Measurements from ENCODE around the gene RPN2.

- TF ChIP-seq, protein P1, sequence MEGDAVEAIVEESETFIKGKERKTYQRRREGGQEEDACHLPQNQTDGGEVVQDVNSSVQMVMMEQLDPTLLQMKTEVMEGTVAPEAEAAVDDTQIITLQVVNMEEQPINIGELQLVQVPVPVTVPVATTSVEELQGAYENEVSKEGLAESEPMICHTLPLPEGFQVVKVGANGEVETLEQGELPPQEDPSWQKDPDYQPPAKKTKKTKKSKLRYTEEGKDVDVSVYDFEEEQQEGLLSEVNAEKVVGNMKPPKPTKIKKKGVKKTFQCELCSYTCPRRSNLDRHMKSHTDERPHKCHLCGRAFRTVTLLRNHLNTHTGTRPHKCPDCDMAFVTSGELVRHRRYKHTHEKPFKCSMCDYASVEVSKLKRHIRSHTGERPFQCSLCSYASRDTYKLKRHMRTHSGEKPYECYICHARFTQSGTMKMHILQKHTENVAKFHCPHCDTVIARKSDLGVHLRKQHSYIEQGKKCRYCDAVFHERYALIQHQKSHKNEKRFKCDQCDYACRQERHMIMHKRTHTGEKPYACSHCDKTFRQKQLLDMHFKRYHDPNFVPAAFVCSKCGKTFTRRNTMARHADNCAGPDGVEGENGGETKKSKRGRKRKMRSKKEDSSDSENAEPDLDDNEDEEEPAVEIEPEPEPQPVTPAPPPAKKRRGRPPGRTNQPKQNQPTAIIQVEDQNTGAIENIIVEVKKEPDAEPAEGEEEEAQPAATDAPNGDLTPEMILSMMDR (IDR thresholded peaks at IDR 0.05) = no peak
- TF ChIP-seq POLR2A (IDR thresholded peaks at IDR 0.05) = no peak
These were observed 51.1 kb downstream of the RPN2 start for GRCh38 chr20:37230200-37230599.
